HG03045 (cell line): ENCODE measurements around the gene SPG11.
"Not testable (repeated sequence)": the region's sequence is repeated elsewhere in the genome, so short reads cannot be mapped to it uniquely, and the experiment has no call there.

Source experiments
- ATAC-seq: cut with Tn5 transposase; IDR thresholded peaks from one replicate; pipeline ENCODE4 v1.9.1; 2021; ENCODE audit warnings: mild to moderate bottlenecking, moderate library complexity; ENCODE audit not compliant: unreplicated experiment

SPG11 gene

DNA sequence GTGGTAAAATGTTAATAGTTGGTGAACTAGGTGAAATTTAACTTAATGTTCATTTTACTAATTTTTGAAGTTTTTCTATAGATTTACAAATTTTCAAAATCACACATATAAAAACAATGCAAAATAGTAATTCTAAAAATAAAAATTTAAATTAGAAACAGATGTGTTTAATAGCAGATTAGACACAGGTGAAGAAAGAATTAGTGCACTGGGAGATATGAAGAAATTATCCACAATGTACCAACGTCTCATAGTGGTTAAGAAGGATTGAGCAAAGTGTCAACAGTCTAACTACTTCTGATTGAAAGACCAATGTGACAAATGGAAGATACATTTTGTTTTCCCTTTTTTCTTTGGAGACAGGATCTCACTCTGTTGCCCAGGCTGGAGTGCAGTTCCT, 26.5 kb downstream of the SPG11 start:
- ATAC-seq, result no peak

DNA sequence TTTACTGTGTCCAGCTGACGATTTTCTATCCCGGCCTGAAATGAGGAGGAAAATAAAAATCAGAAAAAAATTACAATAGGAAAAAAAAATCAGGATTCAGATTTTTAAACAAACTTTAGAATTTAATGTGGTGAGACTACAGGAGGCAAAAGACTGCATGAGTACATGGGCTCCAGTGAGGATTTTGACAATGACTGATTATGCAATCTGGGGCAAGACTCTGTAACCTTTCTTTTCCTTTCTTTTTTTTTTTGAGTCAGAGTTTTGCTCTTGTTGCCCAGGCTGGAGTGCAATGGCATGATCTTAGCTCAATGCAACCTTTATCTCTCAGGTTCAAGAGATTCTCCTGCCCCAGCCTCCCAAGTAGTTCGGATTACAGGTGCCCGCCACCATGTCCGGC, 29.9 kb downstream of the SPG11 start:
- ATAC-seq, result no peak

DNA sequence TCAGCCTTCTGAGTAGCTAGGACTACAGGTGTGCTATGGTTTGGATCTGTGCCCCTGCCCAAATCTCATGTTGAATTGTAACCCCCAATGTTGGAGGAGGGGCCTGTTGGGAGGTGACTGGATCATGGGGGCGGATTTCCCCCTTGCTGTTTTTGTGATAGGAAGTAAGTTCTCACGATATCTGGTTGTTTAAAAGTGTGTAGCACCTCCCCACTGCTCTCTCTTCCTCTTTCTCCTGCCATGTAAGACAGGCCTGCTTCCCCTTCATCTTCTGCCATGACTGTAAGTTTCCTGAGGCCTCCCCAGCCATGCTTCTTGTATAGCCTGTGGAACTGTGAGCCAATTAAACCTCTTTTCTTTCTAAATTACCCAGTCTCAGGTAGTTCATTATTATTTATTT, 38.2 kb downstream of the SPG11 start:
- ATAC-seq, result not testable (repeated sequence)

DNA sequence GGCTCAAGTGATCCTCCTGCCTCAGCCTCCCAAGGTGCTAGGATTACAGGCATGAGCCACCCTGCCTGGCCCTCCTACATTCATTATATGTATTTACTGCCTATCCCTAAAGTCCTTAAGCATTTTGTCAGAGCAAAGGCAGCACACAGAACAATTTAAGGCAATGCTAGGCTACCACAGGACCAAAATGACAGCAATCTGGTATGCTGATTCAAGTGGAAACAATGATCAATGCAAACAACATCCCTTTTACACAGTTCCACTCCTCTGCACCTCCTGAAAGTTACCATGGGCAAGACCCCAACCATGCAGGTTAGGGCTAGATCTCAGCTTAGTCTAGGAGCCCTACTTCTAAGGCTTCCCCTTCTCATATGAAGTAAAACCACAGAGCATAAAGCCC, 40.3 kb downstream of the SPG11 start:
- no peak for ATAC-seq

DNA sequence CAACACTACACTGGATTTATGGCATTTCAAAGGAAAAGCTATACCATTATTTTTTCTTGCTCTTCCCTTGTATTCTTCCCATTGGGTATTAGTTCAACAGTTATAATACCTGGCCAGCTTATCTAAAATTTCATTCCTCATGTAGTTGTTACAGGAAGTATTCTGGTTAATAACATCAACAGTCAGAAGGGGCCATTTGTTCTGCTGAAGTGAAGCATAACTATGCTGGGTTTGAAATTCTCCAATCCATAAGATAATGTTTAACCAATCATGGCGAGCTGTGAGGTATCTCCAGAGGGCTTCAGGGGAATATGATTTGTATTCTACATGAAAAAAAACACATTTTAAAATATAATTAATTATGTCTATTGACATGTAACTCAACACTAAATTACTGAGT, 43.4 kb downstream of the SPG11 start:
- no peak for ATAC-seq

DNA sequence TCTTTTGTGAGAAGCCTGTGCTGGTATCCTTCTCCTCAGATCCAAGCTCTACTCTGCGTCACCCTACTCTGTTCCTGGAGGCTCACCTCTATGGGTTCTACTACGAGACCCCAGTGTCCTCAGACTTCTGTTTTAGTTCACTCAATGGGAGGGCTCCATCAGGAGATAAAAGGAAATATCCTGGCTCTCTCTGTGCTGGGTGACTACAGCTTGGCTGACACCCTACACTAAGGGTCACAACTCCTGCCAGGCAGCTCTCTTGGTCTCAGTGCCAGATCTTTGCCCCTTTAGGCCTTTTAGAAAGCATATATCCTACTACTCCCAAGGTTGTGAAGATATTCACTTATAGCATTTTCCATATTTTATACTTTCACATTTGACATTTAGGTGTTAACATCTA, 46.5 kb downstream of the SPG11 start:
- ATAC-seq, result no peak

DNA sequence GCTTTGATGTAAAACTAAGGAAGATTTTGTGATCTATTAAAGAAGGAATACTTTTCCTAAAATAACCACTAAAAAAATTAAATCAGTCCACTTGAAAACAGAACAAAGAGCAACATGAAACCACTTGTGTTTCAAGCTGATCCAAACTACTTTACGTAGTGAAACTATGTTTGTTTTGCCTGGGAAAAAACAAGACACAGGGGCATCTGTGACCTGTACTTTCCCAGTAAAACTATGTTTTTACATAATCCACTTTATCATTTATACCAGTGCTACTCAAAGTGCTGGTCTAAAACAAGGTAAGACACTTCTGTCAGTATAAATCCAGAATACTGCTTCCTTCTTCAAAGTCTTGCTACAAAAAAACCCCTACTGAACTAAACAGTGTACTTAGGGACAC, 56.7 kb downstream of the SPG11 start:
- ATAC-seq, result no peak

DNA sequence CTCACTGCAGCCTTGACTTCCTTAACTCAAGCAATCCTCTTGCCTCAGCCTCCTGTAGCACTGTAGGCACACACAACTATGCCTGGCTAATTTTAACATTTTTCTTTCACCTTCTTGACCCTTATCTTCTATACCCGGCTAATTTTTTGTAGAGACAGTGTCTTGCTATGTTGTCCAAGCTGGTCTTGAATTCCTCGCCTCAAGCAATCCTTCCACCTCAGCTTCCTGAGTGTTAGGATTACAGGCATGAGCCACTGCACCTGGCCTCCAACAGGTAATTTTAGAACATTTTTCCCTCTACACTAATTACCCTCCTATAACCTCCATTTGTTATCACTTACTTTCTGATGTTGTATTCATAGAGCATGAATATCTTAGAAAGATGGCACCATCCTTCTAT, 60.3 kb downstream of the SPG11 start:
- no peak for ATAC-seq

DNA sequence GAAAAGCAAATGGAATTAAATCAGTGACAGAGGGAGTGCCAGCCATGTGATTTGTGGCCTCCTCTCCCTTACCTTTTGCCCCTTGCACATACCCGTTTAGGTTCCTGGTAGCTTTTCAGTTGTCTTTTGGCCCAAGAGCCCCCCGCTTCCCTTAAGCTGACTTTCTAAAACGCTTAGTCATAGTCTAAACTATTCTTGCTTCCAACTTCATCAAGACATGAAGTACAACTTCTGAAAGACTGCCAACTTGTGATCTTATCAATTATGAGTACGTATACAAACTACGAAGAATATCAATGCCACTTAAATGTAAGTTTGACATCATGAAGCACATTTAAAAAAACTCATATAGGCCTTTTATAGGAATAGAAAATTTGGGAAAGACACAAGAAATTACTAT, 64.6 kb downstream of the SPG11 start:
- ATAC-seq, result no peak

DNA sequence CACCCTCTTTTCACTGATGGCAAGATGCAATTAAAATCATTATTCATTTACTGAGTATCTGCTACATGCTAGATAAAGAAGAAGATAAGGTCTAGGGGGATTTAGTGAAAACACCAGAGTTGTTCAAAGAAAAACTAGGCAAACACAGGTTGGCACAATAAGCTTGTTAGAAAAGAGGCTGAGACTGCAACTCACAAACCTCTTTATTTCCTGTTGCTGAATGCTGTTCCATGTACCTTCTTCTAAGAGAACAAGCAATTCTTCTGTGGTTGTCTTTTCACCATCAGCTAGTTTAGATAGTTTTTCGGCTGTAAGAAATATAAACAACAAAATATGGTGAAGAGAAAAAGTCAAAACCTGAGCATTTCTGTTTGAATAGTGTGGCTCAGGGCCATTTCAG, 65.4 kb downstream of the SPG11 start:
- no peak for ATAC-seq

DNA sequence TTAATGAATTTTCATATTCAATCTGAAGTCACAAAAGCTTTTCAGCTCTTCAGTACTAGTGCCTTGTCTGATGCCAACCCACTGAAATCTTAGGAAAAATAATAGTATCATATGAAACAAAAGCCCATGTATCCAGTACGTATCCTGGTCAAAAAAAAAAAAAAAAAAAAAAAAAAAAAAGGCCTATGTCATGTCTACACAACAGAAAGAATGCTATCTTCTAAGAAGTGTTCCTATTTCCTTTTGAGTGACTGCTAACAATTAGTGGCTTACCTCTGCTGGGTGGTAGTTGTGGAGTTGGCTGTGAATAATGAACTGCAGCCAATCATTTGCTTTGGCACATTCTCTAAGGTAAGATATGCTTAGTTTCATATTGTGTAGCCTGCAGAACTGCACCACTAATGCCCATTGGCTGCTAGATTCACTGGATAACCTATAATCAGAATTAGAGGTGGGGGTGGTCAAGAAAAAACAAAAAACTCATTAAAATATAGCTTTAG, 66.9 kb downstream of the SPG11 start:
- ATAC-seq, result no peak

DNA sequence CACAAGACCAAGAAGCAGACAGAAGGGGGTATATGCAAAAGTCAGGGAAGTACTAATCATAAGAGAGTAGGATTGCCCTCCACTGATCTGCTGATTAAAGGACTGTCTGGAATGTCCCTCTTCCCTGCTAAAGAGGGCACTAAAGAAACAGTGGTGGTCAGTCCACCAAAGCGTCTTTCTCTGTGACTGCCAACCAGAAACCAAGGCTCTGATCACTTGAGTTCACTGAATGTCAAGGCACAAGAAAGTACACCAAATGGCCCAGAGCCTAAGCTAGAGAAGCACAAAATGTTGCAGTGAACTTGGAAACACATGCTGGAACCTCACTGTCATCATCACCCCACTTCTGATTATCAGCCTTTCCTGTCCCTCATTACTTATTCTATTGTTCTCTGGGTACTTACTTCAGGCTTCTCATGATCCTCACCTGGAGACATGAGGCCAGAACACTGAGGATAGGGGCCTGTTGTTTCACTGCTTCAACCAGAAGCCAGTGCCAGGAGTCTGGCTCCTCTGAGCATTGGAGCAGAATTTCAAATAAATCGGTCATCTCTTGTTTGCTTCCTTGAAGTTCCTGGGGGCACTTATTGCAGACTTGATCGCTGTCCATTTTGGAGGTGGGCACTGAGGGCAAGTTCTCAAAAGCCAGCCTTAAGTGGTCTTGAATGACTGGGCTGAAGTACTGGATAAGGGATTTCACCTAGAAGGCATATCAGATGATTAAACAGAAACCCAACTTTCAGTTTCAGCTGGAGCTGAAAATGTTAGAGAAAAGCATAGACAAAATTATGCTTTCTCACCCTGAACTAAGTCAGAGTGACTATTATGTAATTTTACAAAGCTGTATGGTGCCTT, 67.6 kb downstream of the SPG11 start:
- no peak for ATAC-seq

DNA sequence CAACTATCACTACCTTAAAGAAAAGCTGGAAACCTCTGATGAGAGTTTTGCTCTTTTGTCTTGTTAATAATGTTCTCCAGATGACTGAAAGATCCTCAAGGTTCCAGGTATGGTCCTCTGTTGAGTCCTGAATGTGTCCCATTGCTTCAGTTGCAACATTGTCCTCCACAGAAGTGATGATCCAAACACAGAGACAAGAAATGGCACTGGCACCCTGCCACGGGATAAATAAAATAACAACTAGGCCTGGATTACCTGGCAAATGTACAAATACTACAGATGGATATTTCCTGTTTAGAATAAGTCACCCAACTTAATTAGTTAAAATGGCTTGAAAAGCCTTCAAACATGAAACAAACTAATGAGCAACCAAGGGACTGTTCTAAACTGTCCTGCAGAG, 68.2 kb downstream of the SPG11 start:
- no peak for ATAC-seq

DNA sequence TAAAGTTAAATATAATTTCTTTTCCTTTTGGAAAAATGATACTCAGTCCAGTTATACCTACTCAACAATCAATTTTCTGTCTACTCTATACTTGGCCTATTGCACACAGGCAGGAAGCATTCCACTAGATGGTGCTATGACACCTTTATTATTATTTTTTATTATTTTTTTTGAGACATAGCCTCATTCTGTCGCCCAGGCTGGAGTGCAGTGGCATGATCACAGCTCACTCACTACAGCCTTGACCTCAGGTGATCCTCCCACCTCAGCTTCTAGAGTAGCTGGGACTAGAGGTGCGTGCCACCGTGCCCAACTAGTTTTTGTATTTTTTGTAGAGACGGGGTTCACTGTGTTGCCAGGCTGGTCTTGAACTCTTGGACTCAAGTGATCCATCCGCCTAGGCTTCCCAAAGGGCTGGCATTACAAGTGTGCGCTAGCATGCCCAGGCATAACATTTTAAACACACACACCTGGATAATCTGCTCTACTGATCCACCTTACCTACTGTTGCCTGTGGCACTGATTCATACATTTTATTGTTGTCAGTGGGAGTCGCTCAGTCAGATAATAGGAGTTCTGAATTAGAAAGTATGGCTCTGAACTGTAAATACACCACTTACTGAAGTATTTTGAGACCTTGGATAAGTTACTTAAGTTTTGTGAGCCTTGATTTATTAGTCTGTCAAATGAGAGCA, 70.3 kb downstream of the SPG11 start:
- no peak for ATAC-seq

DNA sequence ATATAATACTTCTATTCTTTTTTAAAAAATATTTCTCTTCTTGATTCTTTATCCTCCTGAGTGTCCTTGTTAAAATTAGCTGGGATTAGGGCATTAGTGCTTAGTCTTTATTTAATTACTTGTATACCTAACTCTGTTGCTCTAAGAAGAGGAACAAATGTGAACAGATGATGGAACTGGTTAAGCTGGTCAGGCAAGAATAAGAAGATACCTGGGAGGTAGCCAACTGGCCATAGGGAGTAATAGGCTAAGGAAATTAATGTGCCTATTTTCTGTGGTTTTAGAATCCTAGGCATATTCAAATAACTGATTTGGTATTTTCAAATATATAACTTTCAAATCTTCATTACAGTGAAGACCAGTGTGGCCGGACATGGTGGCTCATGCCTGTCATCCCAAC, 72.1 kb downstream of the SPG11 start:
- no peak for ATAC-seq

DNA sequence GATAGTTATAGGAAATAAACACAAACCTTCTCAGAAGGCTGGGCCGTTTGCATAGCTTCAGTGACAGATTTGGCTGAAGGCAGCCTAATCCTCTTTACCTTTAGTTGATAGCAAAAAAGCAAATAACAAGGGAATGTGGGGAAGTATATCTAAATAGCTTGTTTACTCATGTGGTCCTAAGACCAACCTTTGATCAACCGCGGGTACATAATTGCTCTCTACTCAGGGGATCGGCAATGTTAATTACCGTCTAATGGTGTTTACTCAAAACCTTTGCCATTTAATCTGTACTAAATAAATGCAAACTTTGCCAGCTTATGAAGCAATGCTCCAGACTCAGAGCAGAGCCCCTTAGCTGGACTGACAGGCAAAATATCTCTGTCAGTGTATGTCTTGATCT, 74.9 kb downstream of the SPG11 start:
- no peak for ATAC-seq

DNA sequence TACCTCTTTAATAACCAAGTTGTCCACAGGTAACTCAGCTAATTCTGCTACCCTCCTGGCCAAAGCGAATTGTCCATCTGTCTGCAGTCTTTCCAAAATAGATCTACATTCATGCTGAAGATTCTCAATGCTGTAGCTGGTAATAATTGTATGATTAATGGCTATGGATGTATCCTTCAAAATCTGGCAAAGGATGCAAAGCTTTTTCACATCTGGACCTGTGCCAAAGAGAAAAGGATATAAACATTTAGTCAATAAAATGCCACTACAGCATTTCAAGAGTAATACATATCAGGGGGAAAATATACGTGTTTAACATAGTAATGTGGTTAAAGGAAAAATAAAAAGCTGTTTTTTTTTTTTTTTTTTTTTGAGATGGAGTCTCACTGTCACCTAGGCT, 77.8 kb downstream of the SPG11 start:
- no peak for ATAC-seq

DNA sequence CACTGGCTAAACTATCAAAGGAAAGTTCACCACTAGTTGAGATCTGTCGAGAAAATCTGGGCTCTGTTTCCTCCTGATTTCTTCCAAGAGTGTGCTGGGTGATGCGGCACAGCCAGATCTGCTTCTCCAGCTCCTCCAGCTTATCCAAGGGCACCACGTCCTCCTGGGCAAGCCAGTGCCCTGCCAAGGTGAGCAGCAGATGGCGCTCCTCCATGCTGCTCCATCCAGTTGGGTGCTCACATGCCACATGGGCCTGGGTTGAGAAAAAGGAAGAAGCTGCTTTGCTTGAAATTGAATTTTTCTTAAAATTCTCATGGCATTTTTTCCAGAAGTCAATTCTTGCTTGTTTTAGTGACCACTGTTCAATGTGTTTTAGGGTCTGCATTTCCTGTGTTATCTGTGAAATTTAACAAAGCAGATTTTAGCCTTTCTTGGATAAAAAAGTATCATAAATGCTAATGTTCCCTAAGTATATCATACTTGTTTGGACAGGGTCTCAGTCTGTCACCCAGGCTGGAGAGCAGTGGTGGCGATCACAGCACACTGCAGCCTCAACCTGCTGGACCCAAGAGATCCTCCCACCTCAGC, 79.2 kb downstream of the SPG11 start:
- no peak for ATAC-seq

DNA sequence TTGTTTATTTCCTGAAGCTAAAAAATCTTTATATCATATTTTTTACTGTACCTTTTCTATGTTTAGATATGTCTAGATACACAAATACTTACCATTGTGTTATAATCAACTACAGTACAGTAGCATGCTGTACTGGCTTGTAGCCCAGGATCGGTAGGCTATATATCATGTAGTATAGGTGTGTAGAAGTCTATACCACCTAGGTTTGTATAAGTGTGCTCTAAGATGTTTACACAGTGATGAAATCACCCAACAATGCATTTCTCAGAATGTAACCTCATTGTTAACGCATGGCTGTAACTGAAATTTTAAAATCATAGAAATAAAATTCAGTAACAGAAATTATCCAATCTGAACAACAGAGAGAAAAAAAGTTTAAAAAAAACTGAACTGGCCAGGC, 83.4 kb downstream of the SPG11 start:
- no peak for ATAC-seq

DNA sequence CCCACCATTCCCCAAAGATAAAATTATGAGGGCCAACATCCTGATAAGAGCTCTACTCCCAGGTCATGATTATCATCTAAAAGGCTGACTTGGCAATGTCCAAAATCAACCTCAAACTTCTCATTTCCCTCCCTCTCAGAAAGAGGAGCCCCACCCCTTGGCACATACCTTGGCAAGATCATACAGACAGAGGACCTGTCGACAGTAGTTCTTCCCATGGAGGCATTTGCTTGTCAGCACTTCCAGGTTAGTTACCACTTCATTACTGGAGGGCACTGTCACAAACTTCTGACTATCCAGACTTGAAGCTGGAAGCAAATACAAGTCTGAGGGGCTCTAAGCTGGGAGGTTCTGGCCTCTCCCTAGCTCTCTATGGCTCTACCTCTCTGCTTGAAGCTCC, 88.7 kb downstream of the SPG11 start:
- no peak for ATAC-seq

DNA sequence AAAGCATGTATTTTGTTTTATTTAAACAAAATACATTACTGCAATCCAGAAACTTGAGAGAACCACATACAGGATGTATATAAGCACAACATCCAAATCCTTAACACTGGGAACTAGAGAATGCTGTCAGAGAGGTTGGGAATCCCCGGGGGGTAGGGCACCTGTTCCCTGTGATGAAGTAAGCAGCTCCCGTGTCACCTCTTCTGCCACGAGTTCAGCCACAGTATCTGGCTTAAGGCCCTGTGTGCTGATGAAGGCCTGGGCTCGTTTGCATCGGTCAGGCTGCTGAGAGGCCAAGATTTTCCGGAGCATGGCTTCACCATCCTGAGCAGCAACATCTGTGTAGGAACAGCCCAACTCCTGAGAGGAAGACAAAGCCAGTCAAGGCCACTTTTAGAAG, 90.1 kb downstream of the SPG11 start:
- no peak for ATAC-seq

DNA sequence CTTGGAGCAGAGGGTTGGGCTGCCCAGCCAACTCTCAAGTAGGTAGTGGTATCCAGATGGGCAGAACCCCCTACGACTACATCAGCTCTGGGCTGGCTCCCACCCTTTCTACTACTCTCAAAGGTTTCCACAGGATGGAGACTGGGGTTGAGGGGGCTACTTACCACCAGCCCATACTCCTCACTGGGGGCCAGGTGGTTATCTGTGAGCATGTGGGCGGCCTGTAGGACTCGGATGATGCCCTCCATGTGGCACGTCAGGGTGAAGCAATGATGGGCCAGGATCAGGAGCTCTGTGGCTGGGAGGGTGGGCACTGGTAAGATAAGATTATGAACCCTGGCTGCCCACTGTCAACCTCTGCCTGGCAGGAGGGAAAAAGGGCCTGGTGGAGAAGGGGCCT, 93.1 kb downstream of the SPG11 start:
- ATAC-seq, result no peak
